CD14-positive monocyte (primary cell): ENCODE data around the gene RNF223. TPM values are rescaled to one million over a fixed set of nuclear protein-coding genes. Genes with fewer than 3 reads are reported as not detected.

ENCODE experiments used
- DNase-seq, 3 donors: peaks; one replicate each; pipeline ENCODE4 v3.0.0-alpha.2; 2011 to 2022
- H2AFZ ChIP-seq: 2 replicates; pipeline ENCODE4 v1.6.0; 2012; ENCODE audit warnings: mild to moderate bottlenecking, low read depth, low read length, inconsistent platforms; ENCODE audit not compliant: insufficient read depth, poor library complexity, severe bottlenecking
- H3K27ac ChIP-seq, 2 donors: 1 replicate in 1 of 2; 2 replicates in 1 of 2; pipeline ENCODE4 v1.5.1; 2012 to 2013; ENCODE audit warnings: low read length in 2 of 2, control low read depth in 1 of 2, inconsistent platforms in 1 of 2, low read depth in 1 of 2, mild to moderate bottlenecking in 1 of 2
- H3K27me3 ChIP-seq, 2 donors: one replicate each; pipeline versions ENCODE4 v1.6.0 to v1.6.1; 2011 to 2013; ENCODE audit warnings: low read length in 2 of 2; ENCODE audit not compliant: control insufficient read depth in 2 of 2, insufficient read depth in 2 of 2
- H3K36me3 ChIP-seq, 2 donors: replicated peaks in 1 of 2; 1 replicate in 1 of 2; 2 replicates in 1 of 2; pipeline versions ENCODE4 v1.5.1 to v1.6.1; 2012 to 2013; ENCODE audit warnings: low read length in 2 of 2, control low read depth in 1 of 2, inconsistent platforms in 1 of 2, mild to moderate bottlenecking in 1 of 2; ENCODE audit not compliant: insufficient read depth in 2 of 2, control insufficient read depth in 1 of 2
- H3K4me1 ChIP-seq, 2 donors: 1 replicate in 1 of 2; 2 replicates in 1 of 2; pipeline versions ENCODE4 v1.5.1 to v1.6.1; 2012 to 2013; ENCODE audit warnings: low read length in 2 of 2, control low read depth in 1 of 2, inconsistent platforms in 1 of 2, mild to moderate bottlenecking in 1 of 2, moderate library complexity in 1 of 2; ENCODE audit not compliant: insufficient read depth in 2 of 2, control insufficient read depth in 1 of 2
- H3K4me2 ChIP-seq: replicated peaks from 2 replicates; pipeline ENCODE3; 2012; ENCODE audit warnings: low read length, moderate library complexity, mild to moderate bottlenecking; ENCODE audit not compliant: poor library complexity, severe bottlenecking; ENCODE audit errors: extremely low read depth
- H3K4me3 ChIP-seq, 3 experiments: fragments of 200-600 bp in 1 of 3; sonication (generic) in 1 of 3; replicated peaks in 1 of 3; 1 replicate in 2 of 3; 2 replicates in 1 of 3; pipeline ENCODE4 v1.5.1; 2011 to 2013; ENCODE audit warnings: low read length in 3 of 3, mild to moderate bottlenecking in 3 of 3, control low read depth in 2 of 3, low read depth in 2 of 3, inconsistent platforms in 1 of 3, moderate library complexity in 1 of 3
- H3K79me2 ChIP-seq: 2 replicates; pipeline ENCODE4 v1.6.0; 2012; ENCODE audit warnings: mild to moderate bottlenecking, control low read depth, inconsistent platforms, low read length, moderate library complexity; ENCODE audit not compliant: insufficient read depth
- H3K9ac ChIP-seq: 2 replicates; pipeline ENCODE4 v1.6.0; 2017; ENCODE audit warnings: low read length, mild to moderate bottlenecking; ENCODE audit not compliant: insufficient read depth, poor library complexity, severe bottlenecking
- H3K9me3 ChIP-seq, 2 donors: replicated peaks in 1 of 2; 1 replicate in 1 of 2; 2 replicates in 1 of 2; pipeline versions ENCODE4 v1.5.1 to v1.6.1; 2012 to 2013; ENCODE audit warnings: low read length in 2 of 2, control low read depth in 1 of 2; ENCODE audit not compliant: control insufficient read depth in 1 of 2, insufficient read depth in 1 of 2
- H4K20me1 ChIP-seq: 2 replicates; pipeline ENCODE4 v1.6.0; 2012; ENCODE audit warnings: mild to moderate bottlenecking, low read length, control low read depth, moderate library complexity; ENCODE audit not compliant: insufficient read depth
- H3K27ac Mint-ChIP-seq, 7 donors: one replicate each; pipeline ENCODE4 v1.8.0; 2020; ENCODE audit warnings: mild to moderate bottlenecking in 7 of 7, mixed read lengths in 7 of 7, moderate library complexity in 6 of 7, inconsistent platforms in 2 of 7
- H3K27me3 Mint-ChIP-seq, 3 donors: one replicate each; pipeline ENCODE4 v1.8.0; 2021 to 2022; ENCODE audit warnings: low read depth in 3 of 3, mild to moderate bottlenecking in 3 of 3, mixed read lengths in 3 of 3, moderate library complexity in 3 of 3, inconsistent platforms in 1 of 3
- H3K36me3 Mint-ChIP-seq, 2 donors: one replicate each; pipeline ENCODE4 v1.8.0; 2020; ENCODE audit warnings: mixed read lengths in 2 of 2, inconsistent platforms in 1 of 2, mild to moderate bottlenecking in 1 of 2
- H3K4me1 Mint-ChIP-seq: one replicate; pipeline ENCODE4 v1.8.0; 2020; ENCODE audit warnings: mild to moderate bottlenecking, mixed read lengths
- H3K4me3 Mint-ChIP-seq, 2 donors: one replicate each; pipeline ENCODE4 v1.8.0; 2020; ENCODE audit warnings: mild to moderate bottlenecking in 2 of 2, mixed read lengths in 2 of 2, moderate library complexity in 1 of 2
- H3K9me3 Mint-ChIP-seq, 7 donors: one replicate each; pipeline ENCODE4 v1.8.0; 2020 to 2022; ENCODE audit warnings: mixed read lengths in 7 of 7, mild to moderate bottlenecking in 6 of 7, moderate library complexity in 6 of 7, inconsistent platforms in 2 of 7
- CTCF ChIP-seq: fragments of 200-600 bp; IDR thresholded peaks from one replicate; pipeline ENCODE4 v1.8.0; 2022; ENCODE audit warnings: antibody characterized with exemption, mild to moderate bottlenecking
- WGBS: methylation state at CpG from one replicate; pipeline ENCODE4 v1.1.5; 2013; ENCODE audit warnings: missing lambda C conversion rate; ENCODE audit not compliant: insufficient coverage; 5-methylcytosine and 5-hydroxymethylcytosine counted together
- intact Hi-C, 2 donors: fragments of 100-400 bp; cut with micrococcal nuclease; formaldehyde crosslinking; loops; one replicate each; pipeline versions ENCODE4 v1.15.0 to v1.15.1; 2023
- polyA plus RNA-seq, 3 donors: library from polyadenylated mRNA; depleted of rRNA in 1 of 3; unstranded in 2 of 3; stranded (reverse) in 1 of 3; fragments of 300-500 nt in 2 of 3; fragments of >200 nt in 1 of 3; fragmentation: Illumina TruSeq in 2 of 3; gene quantifications; 1 replicate in 2 of 3; 2 replicates in 1 of 3; pipeline ENCODE4 v1.2.3, GENCODE V29; 2012 to 2021

Gene RNF223
- polyA plus RNA-seq, 3 donors = not detected

GRCh38 chr1:1022302-1023009 is 51.6 kb downstream of the RNF223 start:
- no peaks in the 10 kb centered on the region for H3K9me3 ChIP-seq
- no peak for DNase-seq
- H3K36me3 ChIP-seq = no peaks in the 10 kb centered on the region
- H3K79me2 ChIP-seq = no peaks in the 10 kb centered on the region
- Mint-ChIP-seq H3K36me3 (no peaks in the 10 kb centered on the region), H3K4me1 (peaks cover 6% of the 10 kb centered on the region), H3K27ac (peak overlapping the region in 1 of 7 donors; percentile 64), H3K4me3 (peak overlapping the region; percentile 43 to 67), H3K27me3 (peaks cover 29 to 51% (median 36%) of the 10 kb centered on the region in 3 donors), H3K9me3 (peaks cover 0 to 6% (median 0%) of the 10 kb centered on the region in 7 donors)
- no peaks in the 10 kb centered on the region for H4K20me1 ChIP-seq
- H3K4me3 ChIP-seq = no peak overlapping the region
- no peak for TF ChIP-seq CTCF
- no peak overlapping the region for H3K4me2 ChIP-seq
- intact Hi-C loops = loop anchor here in 1 of 2 donors (5.0 kb wide), 1 partner anchor 35 kb away; no protein-coding TSS in a partner anchor
- peaks cover 7 to 41% of the 10 kb centered on the region in 2 donors for H3K27me3 ChIP-seq
- H2AFZ ChIP-seq = no peak overlapping the region
- H3K9ac ChIP-seq = no peak overlapping the region
- 61% methylated on average over 23 of the region's 27 CpGs for WGBS
- H3K4me1 ChIP-seq = peaks cover 11 to 21% of the 10 kb centered on the region in 2 donors
- no peak overlapping the region for H3K27ac ChIP-seq

DNA sequence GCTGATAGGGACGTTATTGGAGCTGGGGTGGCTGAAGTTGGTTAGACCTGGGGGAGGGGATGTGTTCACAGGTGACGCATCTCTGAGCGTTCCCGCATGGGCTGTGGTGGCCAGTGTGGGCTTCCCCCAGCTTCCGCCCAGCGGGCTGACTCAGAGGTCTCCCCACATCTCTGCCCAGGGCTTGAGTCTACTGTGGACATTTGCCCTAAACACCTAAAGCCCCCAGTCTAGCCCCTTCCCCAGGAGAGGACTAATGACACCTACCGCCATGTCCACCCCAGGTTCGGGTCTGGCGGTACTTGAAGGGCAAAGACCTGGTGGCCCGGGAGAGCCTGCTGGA is 52.2 kb downstream of the RNF223 start:
- Histone ChIP-seq H3K27ac (no peak overlapping the region), H3K9ac (no peak overlapping the region), H2AFZ (no peak overlapping the region), H3K36me3 (no peaks in the 10 kb centered on the region), H3K79me2 (no peaks in the 10 kb centered on the region), H3K27me3 (peaks cover 7 to 41% of the 10 kb centered on the region in 2 donors), H3K4me2 (no peak overlapping the region), H3K4me3 (no peak overlapping the region), H4K20me1 (no peaks in the 10 kb centered on the region), H3K9me3 (no peaks in the 10 kb centered on the region), H3K4me1 (peaks cover 11 to 21% of the 10 kb centered on the region in 2 donors)
- 98% methylated on average over 5 of the region's 10 CpGs for WGBS
- Mint-ChIP-seq H3K9me3 (peaks cover 0 to 6% (median 0%) of the 10 kb centered on the region in 7 donors), H3K27me3 (peaks cover 33 to 46% (median 40%) of the 10 kb centered on the region in 3 donors), H3K36me3 (no peaks in the 10 kb centered on the region), H3K4me1 (peaks cover 6% of the 10 kb centered on the region), H3K4me3 (peak overlapping the region in 1 of 2 donors; percentile 67), H3K27ac (no peak overlapping the region)
- peak in 1 of 3 donors; percentile 48 for DNase-seq
- no peak for TF ChIP-seq CTCF
- intact Hi-C loops = loop anchor here in 1 of 2 donors (5.0 kb wide), 1 partner anchor 35 kb away; no protein-coding TSS in a partner anchor
